ENCODE results near the gene WDFY4.

Gene WDFY4

GRCh38 chr10:48944171-48944570 is 259.5 kb downstream of the WDFY4 start:
- no peaks in the 10 kb centered on the region for H3K9me3 ChIP-seq (ENCODE audit: control insufficient read depth, insufficient read depth, low read length)
- no peak overlapping the region for H3K9ac ChIP-seq (ENCODE audit: low read depth, low read length)
- H3K4me1 ChIP-seq (ENCODE audit: insufficient read depth, low read length) = no peaks in the 10 kb centered on the region
- no peaks in the 10 kb centered on the region for H3K36me3 ChIP-seq (ENCODE audit: insufficient read depth, low read length)

- Histone ChIP-seq H3K9me3 (ENCODE audit: control insufficient read depth, insufficient read depth, low read length) (no peaks in the 10 kb centered on the region), H3K9ac (ENCODE audit: low read depth, low read length) (no peak overlapping the region), H3K36me3 (ENCODE audit: insufficient read depth, low read length) (no peaks in the 10 kb centered on the region), H3K4me1 (ENCODE audit: insufficient read depth, low read length) (no peaks in the 10 kb centered on the region)
Observed at GRCh38 chr10:48945441-48946130, 260.9 kb downstream of the WDFY4 start.

- H3K4me1 ChIP-seq (ENCODE audit: insufficient read depth, low read length) = no peaks in the 10 kb centered on the region
- no peak overlapping the region for H3K9ac ChIP-seq (ENCODE audit: low read depth, low read length)
- no peaks in the 10 kb centered on the region for H3K9me3 ChIP-seq (ENCODE audit: control insufficient read depth, insufficient read depth, low read length)
- no peaks in the 10 kb centered on the region for H3K36me3 ChIP-seq (ENCODE audit: insufficient read depth, low read length)
Observed at GRCh38 chr10:48946332-48946731, 261.7 kb downstream of the WDFY4 start.

GRCh38 chr10:48946891-48947500 is 262.3 kb downstream of the WDFY4 start:
- H3K9ac ChIP-seq (ENCODE audit: low read depth, low read length) = no peak overlapping the region

GRCh38 chr10:48947690-48948469 is 263.2 kb downstream of the WDFY4 start:
- no peak overlapping the region for H3K9ac ChIP-seq (ENCODE audit: low read depth, low read length)
- H3K4me1 ChIP-seq (ENCODE audit: insufficient read depth, low read length) = no peaks in the 10 kb centered on the region
- H3K36me3 ChIP-seq (ENCODE audit: insufficient read depth, low read length) = no peaks in the 10 kb centered on the region
- H3K9me3 ChIP-seq (ENCODE audit: control insufficient read depth, insufficient read depth, low read length) = no peaks in the 10 kb centered on the region

More at GRCh38 chr10:48946891-48947500, 262.3 kb downstream of the WDFY4 start:
- Histone ChIP-seq H3K4me1 (ENCODE audit: insufficient read depth, low read length) (no peaks in the 10 kb centered on the region), H3K9me3 (ENCODE audit: control insufficient read depth, insufficient read depth, low read length) (no peaks in the 10 kb centered on the region), H3K36me3 (ENCODE audit: insufficient read depth, low read length) (no peaks in the 10 kb centered on the region)

GRCh38 chr10:48948470-48949037 is 263.9 kb downstream of the WDFY4 start:
- Histone ChIP-seq H3K4me1 (ENCODE audit: insufficient read depth, low read length) (no peaks in the 10 kb centered on the region), H3K36me3 (ENCODE audit: insufficient read depth, low read length) (no peaks in the 10 kb centered on the region), H3K9ac (ENCODE audit: low read depth, low read length) (no peak overlapping the region), H3K9me3 (ENCODE audit: control insufficient read depth, insufficient read depth, low read length) (no peaks in the 10 kb centered on the region)

GRCh38 chr10:48951707-48952106 is 267.0 kb downstream of the WDFY4 start:
- Histone ChIP-seq H3K36me3 (ENCODE audit: insufficient read depth, low read length) (no peaks in the 10 kb centered on the region), H3K9ac (ENCODE audit: low read depth, low read length) (no peak overlapping the region), H3K4me1 (ENCODE audit: insufficient read depth, low read length) (no peaks in the 10 kb centered on the region), H3K9me3 (ENCODE audit: control insufficient read depth, insufficient read depth, low read length) (no peaks in the 10 kb centered on the region)

- Histone ChIP-seq H3K36me3 (ENCODE audit: insufficient read depth, low read length) (no peaks in the 10 kb centered on the region), H3K4me1 (ENCODE audit: insufficient read depth, low read length) (no peaks in the 10 kb centered on the region), H3K9me3 (ENCODE audit: control insufficient read depth, insufficient read depth, low read length) (no peaks in the 10 kb centered on the region), H3K9ac (ENCODE audit: low read depth, low read length) (no peak overlapping the region)
Observed at GRCh38 chr10:48957361-48958151, 272.9 kb downstream of the WDFY4 start.

- Histone ChIP-seq H3K36me3 (ENCODE audit: insufficient read depth, low read length) (no peaks in the 10 kb centered on the region), H3K4me1 (ENCODE audit: insufficient read depth, low read length) (no peaks in the 10 kb centered on the region), H3K9me3 (ENCODE audit: control insufficient read depth, insufficient read depth, low read length) (no peaks in the 10 kb centered on the region), H3K9ac (ENCODE audit: low read depth, low read length) (no peak overlapping the region)
Observed at GRCh38 chr10:48958598-48959190, 274.0 kb downstream of the WDFY4 start.

- Histone ChIP-seq H3K4me1 (ENCODE audit: insufficient read depth, low read length) (no peaks in the 10 kb centered on the region), H3K36me3 (ENCODE audit: insufficient read depth, low read length) (no peaks in the 10 kb centered on the region), H3K9me3 (ENCODE audit: control insufficient read depth, insufficient read depth, low read length) (no peaks in the 10 kb centered on the region), H3K9ac (ENCODE audit: low read depth, low read length) (no peak overlapping the region)
Observed at GRCh38 chr10:48964038-48964437, 279.4 kb downstream of the WDFY4 start.

- Histone ChIP-seq H3K9me3 (ENCODE audit: control insufficient read depth, insufficient read depth, low read length) (no peaks in the 10 kb centered on the region), H3K4me1 (ENCODE audit: insufficient read depth, low read length) (no peaks in the 10 kb centered on the region), H3K9ac (ENCODE audit: low read depth, low read length) (no peak overlapping the region), H3K36me3 (ENCODE audit: insufficient read depth, low read length) (no peaks in the 10 kb centered on the region)
Observed at GRCh38 chr10:48965460-48965859, 280.8 kb downstream of the WDFY4 start.

- Histone ChIP-seq H3K9me3 (ENCODE audit: control insufficient read depth, insufficient read depth, low read length) (no peaks in the 10 kb centered on the region), H3K36me3 (ENCODE audit: insufficient read depth, low read length) (no peaks in the 10 kb centered on the region), H3K9ac (ENCODE audit: low read depth, low read length) (no peak overlapping the region)
Observed at GRCh38 chr10:48968036-48968435, 283.4 kb downstream of the WDFY4 start.

GRCh38 chr10:48970046-48970445 is 285.4 kb downstream of the WDFY4 start:
- H3K4me1 ChIP-seq (ENCODE audit: insufficient read depth, low read length) = no peaks in the 10 kb centered on the region
- no peaks in the 10 kb centered on the region for H3K9me3 ChIP-seq (ENCODE audit: control insufficient read depth, insufficient read depth, low read length)
- H3K9ac ChIP-seq (ENCODE audit: low read depth, low read length) = no peak overlapping the region
- H3K36me3 ChIP-seq (ENCODE audit: insufficient read depth, low read length) = no peaks in the 10 kb centered on the region

More at GRCh38 chr10:48968036-48968435, 283.4 kb downstream of the WDFY4 start:
- H3K4me1 ChIP-seq (ENCODE audit: insufficient read depth, low read length) = no peaks in the 10 kb centered on the region

GRCh38 chr10:48970654-48971053 is 286.0 kb downstream of the WDFY4 start:
- Histone ChIP-seq H3K36me3 (ENCODE audit: insufficient read depth, low read length) (no peaks in the 10 kb centered on the region), H3K9ac (ENCODE audit: low read depth, low read length) (no peak overlapping the region)

More at GRCh38 chr10:48970654-48971053, 286.0 kb downstream of the WDFY4 start:
- H3K4me1 ChIP-seq (ENCODE audit: insufficient read depth, low read length) = no peaks in the 10 kb centered on the region
- H3K9me3 ChIP-seq (ENCODE audit: control insufficient read depth, insufficient read depth, low read length) = no peaks in the 10 kb centered on the region
